Naive thymus-derived CD8-positive, alpha-beta T cell (primary cell): Measurements from ENCODE around the gene KCNIP4. TPM values are rescaled to one million over a fixed set of nuclear protein-coding genes. Genes with fewer than 3 reads are reported as not detected.

ENCODE experiments used
- ATAC-seq, 2 donors: fragments of 150-1000 bp; cut with Tn5 transposase in 1 of 2; sonication (Bioruptor Pico), chemical (Tn5 transposase) in 1 of 2; 1 replicate in 1 of 2; 2 replicates in 1 of 2; pipeline ENCODE4 v1.10.0; 2021; ENCODE audit warnings: mild to moderate bottlenecking in 2 of 2, moderate library complexity in 2 of 2
- POLR2A ChIA-PET: fragments of 350-600 bp; sonication (Branson Sonifier 250); formaldehyde crosslinking; loops from one replicate; lab custom pipeline; 2021; ENCODE audit warnings: antibody characterized with exemption; lab: Charles Lee
- DNase-seq, 10 donors: peaks; one replicate each; pipeline versions ENCODE4 v3.0.0 to v3.0.0-alpha.2; 2020 to 2022
- H3K27ac Mint-ChIP-seq, 10 donors: one replicate each; pipeline ENCODE4 v1.8.0; 2020 to 2022; ENCODE audit warnings: mild to moderate bottlenecking in 10 of 10, mixed read lengths in 10 of 10, moderate library complexity in 4 of 10, inconsistent platforms in 1 of 10
- H3K27me3 Mint-ChIP-seq, 5 donors: one replicate each; pipeline ENCODE4 v1.8.0; 2021 to 2022; ENCODE audit warnings: mixed read lengths in 5 of 5
- H3K36me3 Mint-ChIP-seq, 3 donors: one replicate each; pipeline ENCODE4 v1.8.0; 2020 to 2022; ENCODE audit warnings: mixed read lengths in 3 of 3, mild to moderate bottlenecking in 2 of 3, inconsistent platforms in 1 of 3
- H3K4me1 Mint-ChIP-seq, 4 donors: one replicate each; pipeline ENCODE4 v1.8.0; 2021 to 2022; ENCODE audit warnings: mixed read lengths in 4 of 4
- H3K4me3 Mint-ChIP-seq, 10 donors: one replicate each; pipeline ENCODE4 v1.8.0; 2020 to 2022; ENCODE audit warnings: mild to moderate bottlenecking in 10 of 10, mixed read lengths in 10 of 10, moderate library complexity in 6 of 10, inconsistent platforms in 1 of 10
- H3K9me3 Mint-ChIP-seq, 9 donors: one replicate each; pipeline ENCODE4 v1.8.0; 2020 to 2022; ENCODE audit warnings: mixed read lengths in 9 of 9, mild to moderate bottlenecking in 3 of 9, inconsistent platforms in 1 of 9, moderate library complexity in 1 of 9
- polyA plus RNA-seq, 3 donors: library from polyadenylated mRNA; unstranded; fragments of 300-500 nt; fragmentation: Illumina TruSeq; gene quantifications; one replicate each; pipeline ENCODE4 v1.2.3, GENCODE V29; 2021
- total RNA-seq, 8 experiments: library from RNA in 2 of 8; stranded (reverse) in 2 of 8; gene quantifications; one replicate each; pipeline ENCODE4 v1.2.3 and lab custom pipeline; 2021 to 2026

The KCNIP4 gene
- total and polyA plus RNA-seq, 5 experiments from 2014 or later = 0.19 to 0.36 TPM; not detected in 3

GRCh38 chr4:21896767-21897166 lies 51.8 kb downstream of the KCNIP4 start:
- peaks cover 0 to 10% (median 2%) of the 10 kb centered on the region in 3 donors for H3K36me3 Mint-ChIP-seq
- H3K27me3 Mint-ChIP-seq = peaks cover 0 to 5% (median 0%) of the 10 kb centered on the region in 5 donors
- DNase-seq (no peak), ATAC-seq (no peak)
- H3K27ac Mint-ChIP-seq = no peak overlapping the region
- peaks cover 8 to 24% (median 12%) of the 10 kb centered on the region in 9 donors for H3K9me3 Mint-ChIP-seq
- H3K4me1 Mint-ChIP-seq = no peaks in the 10 kb centered on the region
- POLR2A ChIA-PET = no interaction called here
- no peak overlapping the region for H3K4me3 Mint-ChIP-seq

- H3K9me3 Mint-ChIP-seq = peaks cover 5 to 16% (median 10%) of the 10 kb centered on the region in 9 donors
- ATAC-seq = no peak
- POLR2A ChIA-PET = no interaction called here
- H3K27ac Mint-ChIP-seq = no peak overlapping the region
- DNase-seq = no peak
- H3K4me3 Mint-ChIP-seq = no peak overlapping the region
- peaks cover 0 to 5% (median 0%) of the 10 kb centered on the region in 5 donors for H3K27me3 Mint-ChIP-seq
- peaks cover 0 to 10% (median 2%) of the 10 kb centered on the region in 3 donors for H3K36me3 Mint-ChIP-seq
- no peaks in the 10 kb centered on the region for H3K4me1 Mint-ChIP-seq
Observed at GRCh38 chr4:21893136-21893535, 55.4 kb downstream of the KCNIP4 start.

GRCh38 chr4:21890231-21890630 lies 58.3 kb downstream of the KCNIP4 start:
- no peaks in the 10 kb centered on the region for H3K36me3 Mint-ChIP-seq
- no peak overlapping the region for H3K4me3 Mint-ChIP-seq
- DNase-seq = no peak
- ATAC-seq = no peak
- no peaks in the 10 kb centered on the region for H3K4me1 Mint-ChIP-seq
- peaks cover 0 to 3% (median 0%) of the 10 kb centered on the region in 9 donors for H3K9me3 Mint-ChIP-seq
- no peak overlapping the region for H3K27ac Mint-ChIP-seq
- POLR2A ChIA-PET = no interaction called here
- no peaks in the 10 kb centered on the region for H3K27me3 Mint-ChIP-seq

GRCh38 chr4:21888195-21888976 lies 60.2 kb downstream of the KCNIP4 start:
- H3K27me3 Mint-ChIP-seq = no peaks in the 10 kb centered on the region
- ATAC-seq (no peak), DNase-seq (no peak)
- H3K4me3 Mint-ChIP-seq = no peak overlapping the region
- POLR2A ChIA-PET = no interaction called here
- H3K36me3 Mint-ChIP-seq = no peaks in the 10 kb centered on the region
- H3K9me3 Mint-ChIP-seq = peaks cover 2 to 16% (median 4%) of the 10 kb centered on the region in 9 donors
- H3K4me1 Mint-ChIP-seq = no peaks in the 10 kb centered on the region
- no peak overlapping the region for H3K27ac Mint-ChIP-seq

- POLR2A ChIA-PET = no interaction called here
- no peak overlapping the region for H3K27ac Mint-ChIP-seq
- no peaks in the 10 kb centered on the region for H3K27me3 Mint-ChIP-seq
- H3K9me3 Mint-ChIP-seq = peaks cover 0 to 16% (median 4%) of the 10 kb centered on the region in 9 donors
- H3K36me3 Mint-ChIP-seq = no peaks in the 10 kb centered on the region
- DNase-seq = no peak
- no peaks in the 10 kb centered on the region for H3K4me1 Mint-ChIP-seq
- no peak for ATAC-seq
- no peak overlapping the region for H3K4me3 Mint-ChIP-seq
Observed at GRCh38 chr4:21887481-21887880, 61.1 kb downstream of the KCNIP4 start.

GRCh38 chr4:21885770-21886169 lies 62.8 kb downstream of the KCNIP4 start:
- POLR2A ChIA-PET = no interaction called here
- H3K4me3 Mint-ChIP-seq = no peak overlapping the region
- ATAC-seq = no peak
- no peaks in the 10 kb centered on the region for H3K4me1 Mint-ChIP-seq
- peaks cover 0 to 16% (median 4%) of the 10 kb centered on the region in 9 donors for H3K9me3 Mint-ChIP-seq
- no peak for DNase-seq
- H3K36me3 Mint-ChIP-seq = no peaks in the 10 kb centered on the region
- no peaks in the 10 kb centered on the region for H3K27me3 Mint-ChIP-seq
- no peak overlapping the region for H3K27ac Mint-ChIP-seq

- Mint-ChIP-seq H3K27ac (no peak overlapping the region), H3K27me3 (no peaks in the 10 kb centered on the region), H3K36me3 (no peaks in the 10 kb centered on the region), H3K9me3 (peaks cover 0 to 16% (median 4%) of the 10 kb centered on the region in 9 donors), H3K4me1 (no peaks in the 10 kb centered on the region), H3K4me3 (no peak overlapping the region)
- ATAC-seq (no peak), DNase-seq (no peak)
- POLR2A ChIA-PET = no interaction called here
Observed at GRCh38 chr4:21885241-21885640, 63.3 kb downstream of the KCNIP4 start.

GRCh38 chr4:21884615-21885014 lies 64.0 kb downstream of the KCNIP4 start:
- no peak for ATAC-seq
- Mint-ChIP-seq H3K36me3 (no peaks in the 10 kb centered on the region), H3K9me3 (peaks cover 0 to 16% (median 4%) of the 10 kb centered on the region in 9 donors), H3K4me3 (no peak overlapping the region), H3K27me3 (no peaks in the 10 kb centered on the region), H3K27ac (no peak overlapping the region), H3K4me1 (no peaks in the 10 kb centered on the region)
- POLR2A ChIA-PET = no interaction called here
- no peak for DNase-seq

GRCh38 chr4:21882051-21882839 lies 66.3 kb downstream of the KCNIP4 start:
- Mint-ChIP-seq H3K27ac (no peak overlapping the region), H3K4me3 (no peak overlapping the region), H3K27me3 (no peaks in the 10 kb centered on the region), H3K36me3 (no peaks in the 10 kb centered on the region), H3K9me3 (peaks cover 0 to 16% (median 6%) of the 10 kb centered on the region in 9 donors), H3K4me1 (peaks cover 0 to 2% (median 0%) of the 10 kb centered on the region in 4 donors)
- ATAC-seq (no peak), DNase-seq (no peak)
- POLR2A ChIA-PET = no interaction called here

GRCh38 chr4:21879187-21879586 lies 69.4 kb downstream of the KCNIP4 start:
- DNase-seq (no peak), ATAC-seq (no peak)
- no peaks in the 10 kb centered on the region for H3K36me3 Mint-ChIP-seq
- no peaks in the 10 kb centered on the region for H3K27me3 Mint-ChIP-seq
- H3K27ac Mint-ChIP-seq = no peak overlapping the region
- H3K4me3 Mint-ChIP-seq = no peak overlapping the region
- POLR2A ChIA-PET = no interaction called here
- peaks cover 0 to 2% (median 0%) of the 10 kb centered on the region in 4 donors for H3K4me1 Mint-ChIP-seq
- H3K9me3 Mint-ChIP-seq = peaks cover 0 to 15% (median 1%) of the 10 kb centered on the region in 9 donors

GRCh38 chr4:21876711-21877110 lies 71.9 kb downstream of the KCNIP4 start:
- peaks cover 0 to 2% (median 0%) of the 10 kb centered on the region in 4 donors for H3K4me1 Mint-ChIP-seq
- no peak overlapping the region for H3K4me3 Mint-ChIP-seq
- DNase-seq (no peak), ATAC-seq (no peak)
- no peak overlapping the region for H3K27ac Mint-ChIP-seq
- H3K9me3 Mint-ChIP-seq = peaks cover 0 to 11% (median under 1%) of the 10 kb centered on the region in 9 donors
- H3K27me3 Mint-ChIP-seq = peaks cover 0 to 2% (median 0%) of the 10 kb centered on the region in 5 donors
- POLR2A ChIA-PET = no interaction called here
- H3K36me3 Mint-ChIP-seq = no peaks in the 10 kb centered on the region

GRCh38 chr4:21873145-21873544 lies 75.4 kb downstream of the KCNIP4 start:
- H3K27me3 Mint-ChIP-seq = peaks cover 0 to 7% (median 0%) of the 10 kb centered on the region in 5 donors
- H3K9me3 Mint-ChIP-seq = peaks cover 0 to 18% (median 2%) of the 10 kb centered on the region in 9 donors
- no peak overlapping the region for H3K27ac Mint-ChIP-seq
- no peak for DNase-seq
- no peak overlapping the region for H3K4me3 Mint-ChIP-seq
- POLR2A ChIA-PET = no interaction called here
- ATAC-seq = no peak
- H3K4me1 Mint-ChIP-seq = peaks cover 0 to 2% (median 0%) of the 10 kb centered on the region in 4 donors
- no peaks in the 10 kb centered on the region for H3K36me3 Mint-ChIP-seq

- POLR2A ChIA-PET = no interaction called here
- DNase-seq (no peak), ATAC-seq (no peak)
- Mint-ChIP-seq H3K27ac (no peak overlapping the region), H3K4me1 (no peaks in the 10 kb centered on the region), H3K4me3 (no peak overlapping the region), H3K36me3 (no peaks in the 10 kb centered on the region), H3K27me3 (peaks cover 0 to 7% (median 0%) of the 10 kb centered on the region in 5 donors), H3K9me3 (peaks cover 0 to 18% (median 2%) of the 10 kb centered on the region in 9 donors)
Observed at GRCh38 chr4:21872101-21872500, 76.5 kb downstream of the KCNIP4 start.
